Measurements from ENCODE around the gene CEP44.
"Not testable (repeated sequence)": the region's sequence is repeated elsewhere in the genome, so short reads cannot be mapped to it uniquely, and the experiment has no call there.

The CEP44 gene

DNA sequence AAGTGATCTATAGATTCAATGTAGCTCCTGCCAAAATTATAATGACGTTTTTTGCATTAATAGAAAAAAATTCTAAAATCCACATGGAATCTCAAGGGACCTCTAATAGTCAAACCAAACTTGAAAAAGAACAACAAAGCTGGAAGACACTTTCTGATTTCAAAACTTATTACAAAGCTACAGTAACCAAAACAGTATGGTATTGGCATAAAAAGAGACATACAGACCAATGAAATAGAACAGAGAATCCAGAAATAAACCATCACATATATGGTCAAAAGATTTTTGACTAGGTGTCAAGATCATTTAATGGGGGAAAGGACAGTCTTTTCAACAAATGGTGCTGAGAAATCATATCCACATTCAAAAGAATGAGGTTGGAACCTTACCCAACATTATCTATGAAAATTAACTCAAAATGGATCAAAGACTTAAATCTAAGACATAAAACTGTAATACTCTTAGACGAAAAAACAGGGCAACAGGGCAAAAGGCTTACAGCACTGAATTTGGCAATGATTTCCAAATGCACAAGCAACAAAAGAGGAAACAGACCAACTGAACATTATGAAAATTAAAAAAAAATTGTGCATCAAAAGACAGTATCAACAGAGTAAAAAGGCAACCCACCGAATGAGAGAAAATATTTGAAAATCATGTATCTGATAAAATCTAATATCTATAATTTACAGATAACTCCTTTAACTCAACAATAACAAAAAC, 4.1 kb upstream of the CEP44 start:
- DNase-seq, result no peak

DNA sequence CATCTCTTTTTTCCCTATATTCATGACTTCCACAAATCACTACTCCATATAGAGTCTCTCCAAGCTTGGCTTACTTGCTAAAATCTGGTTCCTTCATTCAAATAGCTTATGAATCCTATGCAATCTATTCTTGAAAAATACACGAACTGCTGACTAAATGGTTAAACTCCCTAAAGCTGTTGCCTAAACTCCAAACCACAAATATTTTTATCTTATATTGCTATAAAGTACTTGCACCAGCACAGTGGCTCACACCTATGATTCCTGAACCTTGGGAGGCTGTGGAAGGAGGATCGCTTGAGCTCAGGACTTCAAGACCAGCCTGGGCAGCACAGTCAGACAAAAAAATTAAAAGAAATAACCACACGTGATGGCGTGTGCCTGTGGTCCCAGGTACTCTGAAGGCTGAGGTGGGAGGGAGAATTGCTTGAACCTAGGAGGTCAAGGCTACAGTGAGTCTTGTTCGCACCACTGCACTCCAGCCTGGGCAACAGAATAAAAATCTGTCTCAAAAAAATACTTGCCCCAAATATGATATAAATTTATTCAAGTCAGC, 2.5 kb upstream of the CEP44 start:
- no peak for DNase-seq

DNA sequence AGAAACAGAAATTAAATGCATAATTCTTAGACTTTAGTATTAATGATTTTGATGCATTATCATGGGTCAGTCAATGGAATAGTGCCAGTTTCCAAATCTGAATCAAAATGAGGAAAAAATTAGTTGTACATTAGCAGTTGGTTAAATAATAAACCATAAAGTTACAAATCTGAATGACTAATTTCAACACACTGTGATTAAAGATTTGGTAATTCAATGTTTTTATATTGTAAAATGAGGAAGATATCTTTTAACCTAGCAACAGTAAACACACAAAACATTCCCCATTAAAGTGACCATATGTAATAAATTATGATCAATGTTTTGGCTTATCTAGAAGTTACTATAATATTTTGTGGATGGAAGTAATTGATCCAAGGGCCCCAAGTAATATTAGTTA, 1.8 kb upstream of the CEP44 start:
- no peak for DNase-seq

DNA sequence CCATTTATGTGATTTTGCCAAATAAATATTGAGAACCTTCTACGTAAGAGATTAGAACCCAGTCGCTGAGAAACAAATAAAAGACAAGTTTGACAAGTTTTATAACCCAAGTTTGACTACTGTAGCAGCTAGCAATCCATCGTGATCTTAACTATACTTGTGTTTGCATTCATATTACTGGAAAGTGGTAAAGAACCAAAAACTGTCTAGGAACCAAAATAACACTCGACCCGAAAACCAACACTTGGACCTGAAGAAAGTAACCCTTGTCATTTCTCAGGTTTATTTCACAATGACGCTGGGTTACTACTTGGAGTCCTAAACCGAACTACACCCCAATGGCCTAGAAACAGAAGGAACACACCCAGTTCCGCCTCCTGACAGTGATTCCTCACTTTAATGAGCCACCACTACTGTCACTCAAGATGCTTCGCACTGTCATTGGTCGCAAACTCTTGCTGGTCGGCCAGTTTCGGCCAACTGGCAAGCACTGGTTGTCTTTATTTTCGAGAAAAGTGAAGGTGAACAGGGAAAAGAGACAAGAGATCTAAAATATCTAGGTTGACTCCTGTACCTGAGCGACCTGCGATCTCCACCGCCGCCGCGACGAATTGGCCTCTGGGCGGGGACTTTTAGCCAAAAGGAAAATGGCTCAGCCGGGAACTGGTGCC, 740 bp upstream of the CEP44 start:
- DNase-seq, result peak; percentile 37 to 96 (median 72)

DNA sequence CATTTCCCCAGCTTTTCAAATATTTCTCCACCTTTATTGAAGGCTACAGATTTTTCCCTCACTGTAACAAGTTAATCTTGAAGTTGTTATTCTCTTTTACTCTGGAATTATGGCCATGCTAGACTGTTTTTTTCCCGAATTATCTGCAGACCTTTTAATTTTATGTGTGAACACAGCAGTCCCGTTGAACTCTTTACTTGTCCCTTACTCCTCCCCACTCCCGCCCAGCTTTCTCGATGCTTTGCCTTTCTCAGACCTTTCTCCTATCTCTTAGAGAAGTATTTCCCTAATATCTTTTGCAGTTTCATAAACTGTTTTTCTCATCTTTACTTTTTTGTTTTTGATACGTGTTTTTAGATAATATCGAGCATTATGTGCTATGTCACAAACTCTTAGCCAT, 776 bp downstream of the CEP44 start:
- DNase-seq, result no peak

DNA sequence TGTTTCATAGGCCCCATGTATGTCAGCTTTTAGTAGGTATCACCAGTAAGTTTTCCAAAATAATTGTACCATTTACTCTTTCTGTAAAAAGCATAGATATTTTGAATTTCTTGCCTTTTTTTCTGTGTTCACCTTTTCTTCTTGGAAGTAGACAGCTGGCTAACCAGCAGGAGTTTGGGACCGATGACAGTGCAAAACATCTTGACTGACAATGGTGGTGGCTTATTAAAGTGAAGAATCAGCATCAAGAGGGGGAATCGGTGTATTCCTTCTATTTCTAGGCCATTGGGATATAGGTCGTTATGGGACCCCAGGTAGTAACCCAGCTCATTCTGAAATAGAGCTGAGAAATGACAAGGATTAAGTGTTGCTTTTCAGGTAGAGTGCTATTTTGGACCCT, 3.2 kb downstream of the CEP44 start:
- DNase-seq, result no peak

DNA sequence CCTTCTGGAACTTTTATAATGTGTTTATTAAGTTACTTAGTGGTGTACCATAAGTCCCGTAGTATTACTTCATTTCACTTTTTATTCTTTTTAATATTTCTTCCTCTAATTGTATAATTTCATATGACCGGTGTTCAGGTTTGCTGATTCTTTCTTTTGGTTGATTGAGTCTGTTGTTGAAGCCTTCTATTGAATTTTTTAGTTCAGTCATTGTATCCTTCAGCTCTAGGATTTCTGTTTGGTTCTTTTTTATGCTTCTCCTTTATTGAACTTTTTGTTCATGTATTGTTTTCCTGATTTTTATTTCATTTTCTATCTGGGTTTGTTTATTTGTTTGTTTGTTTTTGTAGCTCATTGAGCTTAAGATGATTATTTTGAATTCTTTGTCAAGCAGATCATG, 8.8 kb downstream of the CEP44 start:
- no peak for DNase-seq

DNA sequence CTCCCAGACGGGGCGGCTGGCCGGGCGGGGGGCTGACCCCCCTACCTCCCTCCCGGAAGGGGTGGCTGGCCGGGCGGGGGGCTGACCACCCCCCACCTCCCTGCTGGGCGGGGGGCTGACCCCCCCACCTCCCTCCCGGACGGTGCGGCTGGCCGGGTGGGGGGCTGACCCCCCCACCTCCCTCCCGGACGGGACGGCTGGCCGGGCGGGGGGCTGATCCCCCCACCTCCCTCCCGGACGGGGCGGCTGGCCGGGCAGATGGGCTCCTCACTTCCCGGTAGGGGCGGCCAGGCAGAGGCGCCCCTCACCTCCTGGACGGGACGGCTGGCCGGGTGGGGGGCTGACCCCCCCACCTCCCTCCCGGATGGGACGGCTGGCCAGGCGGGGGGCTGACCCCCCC, 10.9 kb downstream of the CEP44 start:
- not testable (repeated sequence) for DNase-seq

DNA sequence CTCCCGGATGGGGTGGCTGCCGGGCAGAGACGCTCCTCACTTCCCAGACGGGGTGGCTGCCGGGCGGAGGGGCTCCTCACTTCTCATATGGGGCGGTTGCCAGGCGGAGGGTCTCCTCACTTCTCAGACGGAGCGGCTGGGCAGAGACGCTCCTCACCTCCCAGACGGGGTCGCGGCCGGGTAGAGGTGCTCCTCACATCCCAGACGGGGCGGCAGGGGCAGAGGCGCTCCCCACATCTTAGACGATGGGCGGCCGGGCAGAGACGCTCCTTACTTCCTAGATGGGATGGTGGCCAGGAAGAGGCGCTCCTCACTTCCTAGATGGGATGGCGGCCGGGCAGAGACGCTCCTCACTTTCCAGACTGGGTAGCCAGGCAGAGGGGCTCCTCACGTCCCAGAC, 11.4 kb downstream of the CEP44 start:
- DNase-seq, result not testable (repeated sequence)

DNA sequence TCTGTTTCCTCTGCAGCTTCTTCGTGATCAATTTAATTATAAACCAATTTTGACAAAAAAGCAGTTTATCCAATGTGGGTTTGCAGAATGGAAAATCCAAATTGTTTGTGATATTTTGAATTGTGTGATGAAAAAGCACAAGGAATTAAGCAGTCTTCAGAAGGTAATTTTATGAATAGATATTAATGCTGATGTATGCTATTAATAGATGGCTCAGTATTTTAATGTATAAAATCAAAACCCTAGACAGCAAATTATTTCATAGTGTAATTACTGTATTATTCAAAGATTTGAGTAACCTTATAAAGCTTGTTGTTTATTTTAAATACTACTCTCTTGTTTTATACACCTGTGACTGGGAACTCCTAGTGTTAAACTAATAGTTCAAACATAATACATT, 20.0 kb downstream of the CEP44 start:
- no peak for DNase-seq

DNA sequence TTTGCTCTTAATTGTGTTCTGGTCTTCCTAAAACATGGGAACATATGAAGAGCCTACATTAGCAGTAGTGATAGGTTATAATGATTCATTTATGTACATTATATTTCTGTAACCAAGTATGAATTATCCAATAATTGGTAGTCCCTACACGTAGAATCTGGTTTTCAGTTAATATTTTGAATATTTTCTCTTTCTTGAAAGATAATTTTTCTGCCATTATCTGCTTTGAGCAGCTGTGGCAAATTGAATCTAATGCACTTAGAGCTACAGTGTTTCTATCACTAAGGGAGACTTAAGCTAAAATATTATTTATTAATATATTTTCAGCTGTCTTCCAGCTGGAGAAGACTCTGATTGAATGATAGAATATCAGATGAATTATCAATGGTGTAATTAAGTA, 21.0 kb downstream of the CEP44 start:
- DNase-seq, result no peak

DNA sequence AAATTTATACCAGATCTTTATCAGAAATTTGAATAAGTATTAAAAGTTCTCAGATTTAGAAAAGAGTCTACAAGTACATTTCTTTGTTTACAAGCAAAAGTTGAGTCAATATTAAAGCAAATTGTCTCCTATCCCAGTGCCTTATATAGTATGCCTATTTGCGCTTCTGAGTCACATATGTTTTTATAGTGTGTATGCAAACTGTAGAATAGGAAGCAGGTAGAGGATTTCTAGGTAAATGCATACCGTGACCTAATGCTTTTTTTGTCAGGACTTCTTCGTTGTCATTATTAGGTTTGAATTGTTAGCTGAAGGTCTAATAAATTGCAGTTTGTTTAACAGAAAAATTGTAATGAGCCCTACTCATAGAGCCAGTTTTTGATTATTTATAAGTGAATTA, 22.2 kb downstream of the CEP44 start:
- DNase-seq, result no peak

DNA sequence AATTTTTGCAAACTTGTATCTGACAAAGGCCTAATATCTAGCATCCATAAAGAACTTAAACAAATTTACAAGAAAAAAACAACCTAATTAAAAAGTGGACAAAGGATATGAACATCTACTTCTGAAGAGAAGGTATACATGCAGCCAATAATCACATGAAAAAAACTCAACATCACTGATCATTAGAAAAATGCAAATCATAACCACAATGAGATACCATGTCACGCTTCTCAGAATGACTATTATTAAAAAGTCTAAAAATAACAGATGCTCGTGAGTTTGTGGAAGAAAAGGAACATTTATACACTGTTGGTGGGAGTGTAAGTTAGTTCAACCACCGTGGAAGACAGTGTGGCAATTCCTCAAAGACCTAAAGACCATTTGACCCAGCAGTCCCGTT, 24.0 kb downstream of the CEP44 start:
- no peak for DNase-seq

DNA sequence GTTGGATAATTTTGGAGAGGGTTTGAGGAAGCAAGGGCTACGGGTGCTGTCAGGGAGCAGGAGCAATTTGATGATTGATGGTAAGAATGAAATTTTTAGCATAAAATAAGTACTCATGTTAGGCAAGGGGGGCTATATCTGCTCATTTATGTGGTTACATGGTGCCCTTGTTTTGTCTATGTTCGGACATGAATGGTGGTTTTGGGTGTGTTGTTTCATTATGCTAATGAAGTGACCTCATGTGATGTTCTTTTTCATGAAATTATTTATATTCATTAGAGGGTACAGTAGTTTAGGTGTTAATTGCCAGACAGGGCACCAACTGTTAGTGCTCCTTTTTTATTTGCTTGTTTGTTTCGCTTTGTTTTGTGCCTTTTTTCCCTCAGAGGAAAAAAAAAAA, 29.3 kb downstream of the CEP44 start:
- peak in 1 of 5 experiments; percentile 4 for DNase-seq

DNA sequence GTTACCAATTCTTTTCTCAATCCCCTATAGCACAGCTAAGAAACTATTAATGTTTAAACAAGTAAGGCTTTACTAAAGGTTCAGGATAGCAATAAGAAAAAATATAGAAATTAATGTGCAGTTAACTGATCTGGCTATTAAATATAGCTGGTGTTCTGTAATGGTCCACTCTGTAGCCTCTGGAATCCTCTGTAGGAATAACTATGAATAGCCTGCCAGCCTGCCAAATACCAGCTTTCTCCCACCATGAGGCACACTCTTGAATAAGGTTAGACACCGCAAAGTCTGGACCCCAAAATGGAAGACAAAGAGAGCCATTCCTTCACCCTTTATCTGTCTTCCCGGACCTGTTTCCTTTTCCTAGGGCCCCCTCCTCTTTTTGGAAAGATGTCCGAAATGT, 30.6 kb downstream of the CEP44 start:
- no peak for DNase-seq

DNA sequence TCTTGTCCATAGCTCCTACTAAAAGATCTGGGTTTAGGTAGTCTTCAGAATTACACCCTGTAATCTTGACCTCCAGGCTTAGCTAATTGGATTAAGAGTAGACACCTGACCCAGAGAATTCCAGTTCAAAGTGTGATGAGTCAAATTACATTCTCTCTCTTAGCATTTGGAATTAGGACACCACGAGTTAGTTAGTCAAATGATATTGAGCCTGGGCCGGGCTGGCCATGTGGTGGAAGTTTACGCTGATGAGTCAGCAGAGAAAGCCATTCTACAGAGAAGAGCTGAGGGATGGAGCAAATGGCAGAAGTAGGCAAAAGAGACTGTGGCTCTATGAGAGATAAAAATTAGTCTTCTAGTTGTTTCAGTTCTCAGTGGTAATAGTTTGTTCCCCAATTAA, 31.1 kb downstream of the CEP44 start:
- DNase-seq, result no peak

DNA sequence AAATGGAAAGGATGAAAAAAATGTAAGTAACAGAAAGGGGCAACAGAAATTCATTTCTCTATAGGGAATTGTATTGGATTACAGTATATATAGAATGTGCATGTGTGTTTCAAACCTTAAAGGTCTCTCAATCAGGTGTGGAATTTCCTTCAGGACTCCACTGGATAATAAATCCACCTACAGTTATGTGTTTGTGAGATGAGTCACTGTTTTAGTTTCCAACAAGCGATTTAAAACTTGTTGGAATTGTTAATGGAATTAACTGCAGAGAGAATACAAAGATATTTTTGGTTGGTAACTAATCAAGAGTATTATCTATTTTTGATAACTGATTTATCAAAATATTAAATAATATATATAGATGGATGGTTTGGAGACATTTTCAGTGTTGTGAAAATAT, 32.8 kb downstream of the CEP44 start:
- DNase-seq, result no peak

DNA sequence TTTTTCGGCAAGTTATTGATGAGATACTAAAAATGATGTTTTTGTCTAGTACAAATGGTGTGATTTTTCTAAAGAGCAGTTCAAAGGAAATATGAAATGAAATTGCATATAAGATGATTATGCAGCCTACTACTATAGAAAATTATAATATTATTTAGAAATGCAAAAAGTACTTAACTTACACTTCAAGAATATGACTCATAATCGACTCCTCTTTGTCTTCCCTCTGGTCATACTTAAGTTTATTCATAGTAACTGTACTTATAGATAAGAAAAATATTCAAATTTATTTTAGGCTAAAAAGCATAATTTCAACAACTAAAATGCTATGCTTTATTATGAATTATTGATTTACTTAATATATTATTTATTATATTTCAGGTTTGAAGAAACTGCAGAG, 33.2 kb downstream of the CEP44 start:
- DNase-seq, result no peak

DNA sequence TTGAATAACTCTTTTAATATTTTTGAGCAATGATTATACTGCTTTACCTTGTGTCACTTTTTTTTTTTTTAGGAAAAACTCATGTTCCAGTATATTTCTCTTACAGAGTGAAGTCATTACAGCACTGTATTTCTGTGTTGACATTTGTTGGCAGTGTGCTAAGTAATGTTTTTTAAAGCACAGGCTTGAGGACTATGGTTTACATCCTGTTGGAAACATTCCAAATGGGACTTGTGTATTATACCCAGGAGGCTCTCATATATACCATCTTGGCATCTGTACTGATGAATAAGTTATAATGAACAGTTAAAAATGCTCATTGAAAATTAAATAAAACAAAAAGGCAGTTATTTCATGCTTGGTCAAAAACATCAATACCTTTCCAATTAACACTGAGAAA, 33.8 kb downstream of the CEP44 start:
- no peak for DNase-seq

DNA sequence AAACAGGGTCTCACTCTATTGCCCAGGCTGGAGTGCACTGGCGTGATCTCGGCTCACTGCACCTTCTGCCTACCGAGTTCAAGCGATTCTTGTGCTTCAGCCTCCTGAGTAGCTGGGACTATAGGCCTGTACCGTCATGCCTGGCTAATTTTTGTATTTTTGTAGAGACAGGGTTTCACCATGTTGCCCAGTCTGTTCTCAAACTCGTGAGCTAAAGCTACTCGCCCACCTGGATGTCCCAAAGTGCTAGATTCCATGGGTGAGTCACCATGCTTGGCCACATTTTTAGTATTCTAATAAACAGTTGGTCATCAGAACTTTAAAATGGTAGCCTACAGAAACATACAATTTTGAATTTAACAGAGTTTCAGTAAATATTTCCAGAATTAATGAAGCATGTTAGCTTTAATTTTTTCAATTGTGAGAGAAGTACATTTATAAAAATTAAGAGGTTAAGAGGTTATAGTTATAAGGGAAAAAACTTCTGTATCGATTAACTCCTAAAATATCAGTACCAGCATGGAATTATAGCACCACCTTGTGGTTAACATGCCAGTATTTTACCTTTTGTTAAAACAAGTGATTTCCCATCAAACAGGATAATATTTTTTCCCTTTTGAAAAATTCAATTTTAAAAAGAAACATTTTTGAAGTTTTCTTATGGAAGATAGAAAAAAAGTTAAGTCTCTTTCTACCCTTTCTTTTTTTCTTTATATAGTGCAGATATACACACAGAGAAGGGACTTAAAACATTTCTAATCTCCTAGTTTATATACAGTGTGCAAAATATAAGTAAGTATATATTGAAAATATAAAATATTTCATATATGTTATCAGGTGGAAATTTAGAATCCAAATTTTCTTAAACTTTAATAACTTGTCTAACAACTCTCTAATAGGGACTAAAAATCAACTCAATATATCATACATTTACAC, 35.4 kb downstream of the CEP44 start:
- DNase-seq, result peak in 2 of 5 experiments; percentile 2 to 37

DNA sequence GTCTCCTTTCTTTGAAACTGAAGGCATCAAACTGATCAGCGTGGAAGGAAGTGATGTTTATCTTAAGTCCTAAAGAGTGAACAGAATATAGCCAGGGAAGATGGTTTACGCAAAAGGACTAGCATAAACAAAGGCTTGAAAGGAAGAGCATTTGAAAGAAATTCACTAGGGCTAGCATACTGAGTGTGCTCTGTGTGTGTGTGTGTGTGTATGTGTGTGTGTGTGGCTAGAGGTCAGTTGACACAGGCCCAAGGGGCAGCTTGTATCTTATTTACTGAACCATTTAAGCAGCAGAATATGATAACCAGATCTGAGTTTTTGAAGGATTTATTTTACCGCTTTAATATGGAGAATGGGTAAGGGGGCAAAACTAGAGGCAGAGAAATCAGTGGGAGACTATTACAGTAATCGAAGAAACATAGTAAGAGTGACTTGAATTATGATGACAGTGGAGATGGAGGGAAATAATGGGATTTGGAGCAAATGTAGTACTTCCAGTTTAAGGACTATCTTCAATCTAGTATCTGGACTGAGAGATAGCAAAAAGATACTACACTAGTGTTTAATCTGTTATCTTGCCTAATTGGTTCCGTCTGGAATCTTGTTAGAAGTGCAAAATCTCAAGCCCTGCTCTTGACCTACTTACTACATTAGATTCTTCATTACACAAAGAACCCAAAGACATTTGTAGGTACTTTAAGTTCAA, 36.9 kb downstream of the CEP44 start:
- DNase-seq, result no peak

DNA sequence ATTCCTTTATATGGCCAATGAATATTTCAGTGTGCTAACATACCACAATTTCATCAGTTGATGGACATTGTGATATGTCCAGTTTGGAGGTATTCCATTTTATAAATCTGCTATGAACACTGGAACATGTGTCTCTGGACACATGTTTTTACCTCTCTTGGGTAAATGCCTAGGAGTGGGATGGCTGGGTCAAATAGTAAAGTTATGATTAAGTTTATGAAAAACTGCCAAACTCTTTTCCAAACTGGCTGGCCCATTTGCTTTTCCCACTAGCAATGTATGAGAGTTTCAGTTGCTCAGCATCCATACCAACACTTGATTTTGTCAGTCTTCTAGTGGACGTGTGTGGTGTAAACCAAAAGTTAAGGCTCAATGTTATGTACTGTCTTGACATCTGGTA, 40.5 kb downstream of the CEP44 start:
- DNase-seq, result no peak

DNA sequence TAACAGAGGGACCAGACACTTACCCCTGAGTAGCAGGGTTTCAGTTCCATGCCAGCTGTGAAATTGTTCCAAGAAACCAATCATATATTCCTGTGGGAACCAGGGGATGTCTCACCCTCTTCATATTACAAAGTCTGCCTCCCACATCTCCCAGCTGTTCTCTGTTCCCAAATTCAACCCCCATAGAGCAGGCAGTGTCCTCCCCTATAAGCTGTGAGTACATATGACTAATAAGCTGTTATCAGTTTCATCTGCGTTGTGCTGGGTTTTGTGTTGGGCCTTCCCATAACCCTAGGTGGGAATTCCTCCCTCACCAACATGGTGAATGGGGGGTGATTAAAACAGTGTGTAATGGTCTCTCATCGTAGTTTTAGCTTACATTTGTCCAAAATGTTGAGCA, 41.0 kb downstream of the CEP44 start:
- DNase-seq, result no peak
